ENCODE data around the gene KIF13A. TPM values are rescaled to one million over a fixed set of nuclear protein-coding genes. Genes with fewer than 3 reads are reported as not detected.

The KIF13A gene
- total RNA-seq, 1 experiment from 2014 or later, result 49.3 TPM

DNA sequence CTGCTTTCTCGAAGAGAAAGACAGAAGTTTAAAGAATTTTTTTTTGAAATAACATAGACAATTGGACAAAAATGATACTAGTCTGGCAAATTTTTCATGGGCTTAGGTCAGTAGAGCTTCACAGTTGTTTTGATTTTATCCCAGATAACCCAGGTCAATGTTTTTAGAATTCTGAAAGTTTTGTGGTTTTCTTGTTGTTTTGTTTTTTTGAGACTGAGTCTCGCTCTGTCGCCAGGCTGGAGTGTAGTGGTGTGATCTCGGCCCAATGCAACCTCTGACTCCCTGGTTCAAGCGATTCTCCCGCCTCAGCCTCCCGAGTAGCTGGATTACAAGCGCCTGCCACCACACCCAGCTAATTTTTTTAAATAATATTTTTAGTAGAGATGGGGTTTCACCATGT is 22.8 kb downstream of the KIF13A start:
- ChIA-PET POLR2A (no interaction called here), CTCF (no interaction called here)
- in situ Hi-C loops (cut with HindIII; ENCODE audit: low pct_unique_long_range_greater_than_20kb, low sequenced_read_pairs) (no loop called here), intact Hi-C loops (cut with micrococcal nuclease; ENCODE audit: unreplicated experiment) (no loop called here)
- no peak for ATAC-seq
- H3K4me1 ChIP-seq (ENCODE audit: control insufficient read depth, insufficient read depth, low read length), result no peaks in the 10 kb centered on the region; the same call in 1 of the 2 replicates
- no peaks in the 10 kb centered on the region for H3K36me3 ChIP-seq (ENCODE audit: control insufficient read depth, insufficient read depth, low read length)
- TF ChIP-seq POLR2AphosphoS5 (IDR thresholded peaks at IDR 0.05; ENCODE audit: low read depth, low read length), result no peak
- no peaks in the 10 kb centered on the region for H3K9me3 ChIP-seq (ENCODE audit: control insufficient read depth, insufficient read depth, low read depth, low read length)
- no peak for DNase-seq (ENCODE audit: low read depth, low spot score)
- no TSS peak for BruUV-seq (replicated peaks)
- H3K27ac ChIP-seq (ENCODE audit: low read length), result no peak overlapping the region
- no peak overlapping the region for H3K4me3 ChIP-seq (ENCODE audit: low read depth in 2 of 2, low read length in 2 of 2)
- no peaks in the 10 kb centered on the region for H3K27me3 ChIP-seq (ENCODE audit: control insufficient read depth, insufficient read depth, low read length)

DNA sequence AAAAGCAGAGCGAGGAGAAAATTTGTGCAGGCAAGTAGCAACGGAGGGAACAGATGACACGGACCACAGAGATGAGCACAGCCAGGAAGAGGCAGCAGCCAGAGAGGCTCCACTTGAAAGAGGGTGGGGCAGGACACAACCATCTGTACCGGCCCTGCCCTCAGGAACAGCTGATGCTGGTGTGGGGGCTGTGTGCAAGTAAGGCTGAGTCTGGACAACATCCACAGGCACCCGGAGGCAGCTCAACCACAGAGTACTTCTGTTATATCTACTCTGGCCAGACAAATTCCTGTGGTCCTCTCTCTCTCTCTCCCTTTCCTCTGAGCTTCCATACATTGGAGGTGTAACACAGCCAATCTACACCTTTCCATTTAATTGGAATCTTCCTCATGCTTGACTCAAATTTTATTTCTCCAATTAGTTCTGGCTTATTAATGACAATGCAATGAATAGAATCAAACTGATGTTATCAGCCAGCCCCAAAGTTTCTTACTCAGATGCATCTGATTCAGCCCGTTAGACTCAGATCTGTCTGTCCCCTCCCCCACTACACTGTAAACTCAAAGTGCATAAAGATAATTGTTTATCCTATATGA is 24.9 kb downstream of the KIF13A start:
- Histone ChIP-seq H3K27me3 (ENCODE audit: control insufficient read depth, insufficient read depth, low read length) (no peaks in the 10 kb centered on the region), H3K9me3 (ENCODE audit: control insufficient read depth, insufficient read depth, low read depth, low read length) (no peaks in the 10 kb centered on the region), H3K4me1 (ENCODE audit: control insufficient read depth, insufficient read depth, low read length) (peaks cover 7% of the 10 kb centered on the region), H3K27ac (ENCODE audit: low read length) (no peak overlapping the region), H3K36me3 (ENCODE audit: control insufficient read depth, insufficient read depth, low read length) (no peaks in the 10 kb centered on the region), H3K4me3 (ENCODE audit: low read depth in 2 of 2, low read length in 2 of 2) (no peak overlapping the region)
- ChIA-PET POLR2A (interaction anchor here (0.6 kb wide), 1 partner anchor 15 kb away, joined by 3 read pairs; no protein-coding TSS in a partner anchor), CTCF (no interaction called here)
- no TSS peak for BruUV-seq (replicated peaks)
- intact Hi-C loops (cut with micrococcal nuclease; ENCODE audit: unreplicated experiment), result no loop called here
- in situ Hi-C loops (cut with HindIII; ENCODE audit: low pct_unique_long_range_greater_than_20kb, low sequenced_read_pairs), result no loop called here
- ATAC-seq (peak; percentile 81), DNase-seq (ENCODE audit: low read depth, low spot score) (no peak)
- TF ChIP-seq, protein P1, sequence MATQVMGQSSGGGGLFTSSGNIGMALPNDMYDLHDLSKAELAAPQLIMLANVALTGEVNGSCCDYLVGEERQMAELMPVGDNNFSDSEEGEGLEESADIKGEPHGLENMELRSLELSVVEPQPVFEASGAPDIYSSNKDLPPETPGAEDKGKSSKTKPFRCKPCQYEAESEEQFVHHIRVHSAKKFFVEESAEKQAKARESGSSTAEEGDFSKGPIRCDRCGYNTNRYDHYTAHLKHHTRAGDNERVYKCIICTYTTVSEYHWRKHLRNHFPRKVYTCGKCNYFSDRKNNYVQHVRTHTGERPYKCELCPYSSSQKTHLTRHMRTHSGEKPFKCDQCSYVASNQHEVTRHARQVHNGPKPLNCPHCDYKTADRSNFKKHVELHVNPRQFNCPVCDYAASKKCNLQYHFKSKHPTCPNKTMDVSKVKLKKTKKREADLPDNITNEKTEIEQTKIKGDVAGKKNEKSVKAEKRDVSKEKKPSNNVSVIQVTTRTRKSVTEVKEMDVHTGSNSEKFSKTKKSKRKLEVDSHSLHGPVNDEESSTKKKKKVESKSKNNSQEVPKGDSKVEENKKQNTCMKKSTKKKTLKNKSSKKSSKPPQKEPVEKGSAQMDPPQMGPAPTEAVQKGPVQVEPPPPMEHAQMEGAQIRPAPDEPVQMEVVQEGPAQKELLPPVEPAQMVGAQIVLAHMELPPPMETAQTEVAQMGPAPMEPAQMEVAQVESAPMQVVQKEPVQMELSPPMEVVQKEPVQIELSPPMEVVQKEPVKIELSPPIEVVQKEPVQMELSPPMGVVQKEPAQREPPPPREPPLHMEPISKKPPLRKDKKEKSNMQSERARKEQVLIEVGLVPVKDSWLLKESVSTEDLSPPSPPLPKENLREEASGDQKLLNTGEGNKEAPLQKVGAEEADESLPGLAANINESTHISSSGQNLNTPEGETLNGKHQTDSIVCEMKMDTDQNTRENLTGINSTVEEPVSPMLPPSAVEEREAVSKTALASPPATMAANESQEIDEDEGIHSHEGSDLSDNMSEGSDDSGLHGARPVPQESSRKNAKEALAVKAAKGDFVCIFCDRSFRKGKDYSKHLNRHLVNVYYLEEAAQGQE (IDR thresholded peaks at IDR 0.05; ENCODE audit: insufficient read depth in 1 of 2, low read depth in 2 of 2, low read length in 1 of 2), result no peak
- TF ChIP-seq TCF7L2 (IDR thresholded peaks at IDR 0.05; ENCODE audit: low read depth, low read length) (no peak), SIN3A (IDR thresholded peaks at IDR 0.05; ENCODE audit: borderline replicate concordance, insufficient read depth, low read depth, low read length) (no peak), POLR2AphosphoS5 (IDR thresholded peaks at IDR 0.05; ENCODE audit: low read depth, low read length) (no peak)
- TF ChIP-seq, protein P2, sequence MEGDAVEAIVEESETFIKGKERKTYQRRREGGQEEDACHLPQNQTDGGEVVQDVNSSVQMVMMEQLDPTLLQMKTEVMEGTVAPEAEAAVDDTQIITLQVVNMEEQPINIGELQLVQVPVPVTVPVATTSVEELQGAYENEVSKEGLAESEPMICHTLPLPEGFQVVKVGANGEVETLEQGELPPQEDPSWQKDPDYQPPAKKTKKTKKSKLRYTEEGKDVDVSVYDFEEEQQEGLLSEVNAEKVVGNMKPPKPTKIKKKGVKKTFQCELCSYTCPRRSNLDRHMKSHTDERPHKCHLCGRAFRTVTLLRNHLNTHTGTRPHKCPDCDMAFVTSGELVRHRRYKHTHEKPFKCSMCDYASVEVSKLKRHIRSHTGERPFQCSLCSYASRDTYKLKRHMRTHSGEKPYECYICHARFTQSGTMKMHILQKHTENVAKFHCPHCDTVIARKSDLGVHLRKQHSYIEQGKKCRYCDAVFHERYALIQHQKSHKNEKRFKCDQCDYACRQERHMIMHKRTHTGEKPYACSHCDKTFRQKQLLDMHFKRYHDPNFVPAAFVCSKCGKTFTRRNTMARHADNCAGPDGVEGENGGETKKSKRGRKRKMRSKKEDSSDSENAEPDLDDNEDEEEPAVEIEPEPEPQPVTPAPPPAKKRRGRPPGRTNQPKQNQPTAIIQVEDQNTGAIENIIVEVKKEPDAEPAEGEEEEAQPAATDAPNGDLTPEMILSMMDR (IDR thresholded peaks at IDR 0.05), result no peak

DNA sequence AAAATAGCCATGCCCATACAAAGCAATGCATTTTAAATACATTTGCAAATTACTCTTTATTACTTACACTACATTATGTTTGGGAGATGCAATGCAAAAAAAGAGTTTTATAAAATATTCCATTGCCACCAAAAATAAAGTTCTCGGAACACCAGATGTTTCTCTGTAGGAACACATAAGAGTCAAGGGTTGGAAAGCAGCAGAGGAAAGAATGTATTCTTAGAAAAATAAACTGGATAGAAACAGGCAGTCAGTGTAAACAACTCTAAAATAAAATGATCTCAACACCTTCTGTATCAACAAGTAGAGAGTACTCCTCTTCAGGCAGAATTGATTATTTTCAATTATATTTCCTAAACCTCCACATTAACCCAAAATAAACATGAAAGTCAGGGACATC is 28.1 kb downstream of the KIF13A start:
- no TSS peak for BruUV-seq (replicated peaks)
- no peaks in the 10 kb centered on the region for H3K27me3 ChIP-seq (ENCODE audit: control insufficient read depth, insufficient read depth, low read length)
- H3K27ac ChIP-seq (ENCODE audit: low read length), result no peak overlapping the region
- no peaks in the 10 kb centered on the region for H3K9me3 ChIP-seq (ENCODE audit: control insufficient read depth, insufficient read depth, low read depth, low read length)
- in situ Hi-C loops (cut with HindIII; ENCODE audit: low pct_unique_long_range_greater_than_20kb, low sequenced_read_pairs), result no loop called here
- no peaks in the 10 kb centered on the region for H3K36me3 ChIP-seq (ENCODE audit: control insufficient read depth, insufficient read depth, low read length)
- ChIA-PET POLR2A (no interaction called here), CTCF (no interaction called here)
- no peak overlapping the region for H3K4me3 ChIP-seq (ENCODE audit: low read depth in 2 of 2, low read length in 2 of 2)
- H3K4me1 ChIP-seq (ENCODE audit: control insufficient read depth, insufficient read depth, low read length), result peaks cover 9% of the 10 kb centered on the region; the same call in 1 of the 2 replicates
- no peak for DNase-seq (ENCODE audit: low read depth, low spot score)
- ATAC-seq, result no peak
- intact Hi-C loops (cut with micrococcal nuclease; ENCODE audit: unreplicated experiment), result no loop called here
- TF ChIP-seq SIN3A (IDR thresholded peaks at IDR 0.05; ENCODE audit: borderline replicate concordance, insufficient read depth, low read depth, low read length), result no peak
- TF ChIP-seq POLR2AphosphoS5 (IDR thresholded peaks at IDR 0.05; ENCODE audit: low read depth, low read length), result no peak
- TF ChIP-seq, protein P2 (IDR thresholded peaks at IDR 0.05), result no peak
- TF ChIP-seq, protein P1 (IDR thresholded peaks at IDR 0.05; ENCODE audit: insufficient read depth in 1 of 2, low read depth in 2 of 2, low read length in 1 of 2), result no peak
- no peak for TF ChIP-seq TCF7L2 (IDR thresholded peaks at IDR 0.05; ENCODE audit: low read depth, low read length)

Data from Panc1 (cell line).